ENCODE measurements around the gene IL4R.

IL4R gene

DNA sequence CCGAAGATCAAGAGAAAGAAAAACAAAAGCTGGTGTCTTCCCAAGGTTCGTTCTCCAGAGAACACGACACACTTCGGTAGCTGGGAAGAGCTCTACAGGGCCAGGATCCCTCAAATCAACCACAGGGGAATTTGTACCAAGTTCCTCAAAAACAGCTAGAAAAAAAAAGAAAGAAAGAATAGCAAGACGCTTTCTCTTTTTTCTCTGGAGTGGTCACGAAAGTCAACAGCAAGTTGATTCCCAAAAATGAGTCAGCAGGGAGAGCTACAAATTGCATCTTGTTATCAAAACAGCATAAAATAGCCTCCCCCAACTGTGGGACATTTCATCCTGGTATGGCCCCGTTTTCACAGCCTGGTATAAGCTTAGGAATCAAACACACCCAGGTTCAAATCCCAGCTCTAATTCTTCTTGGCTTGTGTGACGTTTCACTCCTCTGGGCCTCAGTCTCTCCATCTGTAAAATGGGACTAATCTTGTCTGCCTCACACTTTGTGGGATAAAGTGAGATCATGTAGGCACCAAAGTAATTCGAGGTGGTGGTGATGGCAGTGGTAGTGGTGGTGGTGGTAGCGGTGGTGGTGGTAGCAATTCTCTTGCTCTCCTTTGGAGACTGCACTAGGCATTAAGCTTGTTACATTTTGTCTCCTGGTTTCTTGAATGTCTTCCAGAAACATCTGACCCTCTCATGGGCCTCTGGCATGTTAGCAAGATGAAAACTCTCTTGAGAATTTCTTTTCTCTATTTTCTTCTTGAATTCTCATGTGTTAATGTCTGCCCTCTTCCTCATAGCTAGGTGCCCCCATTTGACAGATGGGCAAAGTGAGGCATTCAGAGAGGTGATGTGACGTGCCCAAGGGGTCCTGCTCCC, 87.2 kb downstream of the IL4R start:
- peak overlapping the region; percentile 83 for H3K4me3 ChIP-seq (ENCODE audit: low read depth, low read length)
- TF ChIP-seq, protein P1, sequence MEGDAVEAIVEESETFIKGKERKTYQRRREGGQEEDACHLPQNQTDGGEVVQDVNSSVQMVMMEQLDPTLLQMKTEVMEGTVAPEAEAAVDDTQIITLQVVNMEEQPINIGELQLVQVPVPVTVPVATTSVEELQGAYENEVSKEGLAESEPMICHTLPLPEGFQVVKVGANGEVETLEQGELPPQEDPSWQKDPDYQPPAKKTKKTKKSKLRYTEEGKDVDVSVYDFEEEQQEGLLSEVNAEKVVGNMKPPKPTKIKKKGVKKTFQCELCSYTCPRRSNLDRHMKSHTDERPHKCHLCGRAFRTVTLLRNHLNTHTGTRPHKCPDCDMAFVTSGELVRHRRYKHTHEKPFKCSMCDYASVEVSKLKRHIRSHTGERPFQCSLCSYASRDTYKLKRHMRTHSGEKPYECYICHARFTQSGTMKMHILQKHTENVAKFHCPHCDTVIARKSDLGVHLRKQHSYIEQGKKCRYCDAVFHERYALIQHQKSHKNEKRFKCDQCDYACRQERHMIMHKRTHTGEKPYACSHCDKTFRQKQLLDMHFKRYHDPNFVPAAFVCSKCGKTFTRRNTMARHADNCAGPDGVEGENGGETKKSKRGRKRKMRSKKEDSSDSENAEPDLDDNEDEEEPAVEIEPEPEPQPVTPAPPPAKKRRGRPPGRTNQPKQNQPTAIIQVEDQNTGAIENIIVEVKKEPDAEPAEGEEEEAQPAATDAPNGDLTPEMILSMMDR (IDR thresholded peaks at IDR 0.05; ENCODE audit: borderline replicate concordance, insufficient read depth, low read depth, low read length), result no peak

DNA sequence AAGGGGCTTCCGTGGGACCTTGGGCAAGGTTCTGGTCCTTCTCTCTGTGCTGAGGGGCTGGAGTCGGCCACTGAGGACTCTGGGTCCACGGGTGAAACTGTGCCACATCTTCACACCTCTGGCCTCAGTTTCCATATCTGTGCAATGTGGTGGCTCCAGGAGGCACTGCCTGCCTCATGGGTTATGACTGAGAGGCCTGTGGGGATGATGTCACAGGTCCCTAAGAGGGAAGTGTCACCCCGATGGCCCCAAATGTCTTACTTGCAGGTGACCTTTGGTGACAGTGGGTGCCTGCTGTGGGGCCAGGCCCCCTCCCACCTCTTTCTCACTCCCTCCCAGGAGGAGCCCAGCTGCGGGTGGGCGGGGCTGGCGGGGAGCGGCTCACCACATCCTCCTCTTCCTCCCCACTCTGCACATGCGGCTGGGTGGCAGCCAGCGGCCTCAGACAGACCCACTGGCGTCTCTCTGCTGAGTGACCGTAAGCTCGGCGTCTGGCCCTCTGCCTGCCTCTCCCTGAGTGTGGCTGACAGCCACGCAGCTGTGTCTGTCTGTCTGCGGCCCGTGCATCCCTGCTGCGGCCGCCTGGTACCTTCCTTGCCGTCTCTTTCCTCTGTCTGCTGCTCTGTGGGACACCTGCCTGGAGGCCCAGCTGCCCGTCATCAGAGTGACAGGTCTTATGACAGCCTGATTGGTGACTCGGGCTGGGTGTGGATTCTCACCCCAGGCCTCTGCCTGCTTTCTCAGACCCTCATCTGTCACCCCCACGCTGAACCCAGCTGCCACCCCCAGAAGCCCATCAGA, 88.2 kb downstream of the IL4R start, which contains the start of gene IL21R:
IL21R (plus strand) TSS at position 407 of the 801 bp plus-strand sequence. CDS start 27,898 bp downstream, outside the sequence.
- peak within 1 kb of the TSS; percentile 83 for H3K4me3 ChIP-seq (ENCODE audit: low read depth, low read length)
- TF ChIP-seq, protein P1 (IDR thresholded peaks at IDR 0.05; ENCODE audit: borderline replicate concordance, insufficient read depth, low read depth, low read length), result no peak

DNA sequence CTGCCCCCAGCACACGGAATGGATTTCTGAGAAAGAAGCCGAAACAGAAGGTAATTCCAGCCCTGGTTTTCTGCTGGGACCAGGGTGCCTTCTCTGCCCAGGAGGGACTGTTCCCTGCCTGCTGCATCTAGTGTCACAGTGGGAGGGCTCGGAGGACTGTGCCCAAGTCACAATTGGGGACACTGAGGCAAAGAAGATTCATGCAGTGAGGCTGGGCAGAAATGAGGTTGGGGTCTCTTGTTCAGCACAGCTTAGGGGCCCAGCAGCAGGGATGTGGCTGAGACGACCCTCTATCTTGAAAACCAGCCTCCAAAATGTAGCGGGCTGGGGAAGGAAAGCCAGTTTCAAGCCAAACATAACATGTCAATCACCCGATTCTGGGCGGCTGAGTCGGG, 88.8 kb downstream of the IL4R start:
- peak overlapping the region; percentile 83 for H3K4me3 ChIP-seq (ENCODE audit: low read depth, low read length)
- TF ChIP-seq, protein P1 (IDR thresholded peaks at IDR 0.05; ENCODE audit: borderline replicate concordance, insufficient read depth, low read depth, low read length), result no peak

DNA sequence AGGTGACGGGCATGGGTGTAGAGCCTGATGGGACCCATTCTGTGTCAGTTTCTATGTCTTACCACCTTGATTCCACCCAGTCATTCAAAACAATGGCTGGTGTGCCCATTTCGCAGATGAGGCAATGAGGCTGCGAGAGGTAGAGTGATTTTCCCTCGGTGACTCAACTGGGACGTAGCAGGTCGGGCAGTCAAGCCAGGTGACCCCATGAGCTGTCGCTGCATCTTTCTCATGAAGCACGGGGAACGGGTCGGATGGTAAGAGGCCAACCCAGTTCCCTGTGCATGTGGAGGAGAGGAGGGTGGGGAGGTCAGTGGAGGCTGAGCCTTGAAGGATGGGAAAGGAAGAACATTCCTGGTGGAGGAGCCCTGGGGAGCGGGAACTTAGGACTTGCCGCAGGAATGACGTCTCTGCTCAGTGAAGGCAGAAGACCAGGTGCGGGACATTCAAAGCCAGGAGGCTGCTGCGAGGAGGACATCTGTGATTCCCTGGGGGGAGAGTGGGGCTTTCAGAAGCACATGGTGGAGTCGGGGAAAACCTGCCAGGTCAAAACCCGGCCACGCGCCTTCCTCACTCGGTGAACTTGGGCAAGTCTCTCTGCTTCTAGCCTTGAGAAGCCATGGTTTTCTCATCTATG, 89.3 kb downstream of the IL4R start:
- peak overlapping the region; percentile 83 for H3K4me3 ChIP-seq (ENCODE audit: low read depth, low read length)
- TF ChIP-seq, protein P1 (IDR thresholded peaks at IDR 0.05; ENCODE audit: borderline replicate concordance, insufficient read depth, low read depth, low read length), result no peak

DNA sequence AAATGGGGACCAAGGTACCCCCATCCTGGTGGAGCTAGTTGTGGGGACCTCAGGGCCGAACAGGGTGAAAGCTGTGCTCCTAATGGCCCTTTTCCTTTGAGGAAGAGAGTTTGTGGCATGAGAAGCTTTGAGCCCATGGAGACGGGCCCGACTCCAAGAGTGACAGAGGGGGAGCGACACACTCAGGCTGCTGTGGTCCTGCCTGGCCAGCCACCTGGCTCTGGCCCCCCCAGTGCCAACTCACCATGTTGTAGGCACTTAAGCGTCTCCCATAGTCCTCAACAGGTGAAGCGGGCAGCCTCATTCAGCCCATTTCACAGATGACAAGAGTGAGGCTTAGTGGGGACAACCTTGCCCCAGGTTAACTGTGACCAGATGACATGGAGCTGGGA, 89.8 kb downstream of the IL4R start:
- H3K4me3 ChIP-seq (ENCODE audit: low read depth, low read length), result peak overlapping the region; percentile 83
- TF ChIP-seq, protein P1 (IDR thresholded peaks at IDR 0.05; ENCODE audit: borderline replicate concordance, insufficient read depth, low read depth, low read length), result no peak

DNA sequence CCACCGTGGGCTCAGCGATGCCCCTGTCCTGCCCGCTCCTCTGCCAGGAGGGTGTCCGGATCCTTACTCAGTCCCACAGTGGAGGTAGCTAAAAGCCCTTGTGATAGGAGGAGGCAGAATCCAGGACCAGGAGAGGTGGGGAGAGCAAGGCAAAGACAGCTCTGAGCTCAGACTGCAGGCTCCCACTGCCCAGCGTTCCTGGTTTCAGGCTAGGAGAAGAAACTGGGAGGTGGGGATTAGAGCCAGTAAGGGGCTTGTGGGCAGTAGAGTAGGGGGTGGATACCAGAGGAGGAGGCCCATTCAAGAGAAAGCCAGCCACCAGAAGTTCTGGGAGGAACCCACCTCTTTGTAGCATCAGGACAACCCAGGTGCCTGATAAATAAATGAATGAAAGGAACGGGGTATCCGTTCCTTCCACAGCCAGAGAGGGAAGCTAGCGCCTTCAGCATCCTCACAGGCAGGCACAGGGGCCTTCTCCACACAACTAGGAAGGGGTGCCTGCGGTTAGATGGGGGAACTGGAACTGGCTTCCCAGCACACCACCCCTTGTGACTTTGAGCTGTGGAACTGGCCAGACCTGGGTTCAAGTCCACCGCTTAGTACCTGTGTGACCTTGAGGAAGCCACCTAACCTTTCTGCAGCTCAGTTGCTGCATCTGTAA, 90.5 kb downstream of the IL4R start:
- peak overlapping the region; percentile 83 for H3K4me3 ChIP-seq (ENCODE audit: low read depth, low read length)
- TF ChIP-seq, protein P1 (IDR thresholded peaks at IDR 0.05; ENCODE audit: borderline replicate concordance, insufficient read depth, low read depth, low read length), result no peak

All from GM12875 (cell line).